Gastrocnemius medialis (tissue), 4 donors: ENCODE measurements around the gene CT45A5.

Experiments used
- CTCF ChIP-seq, 5 experiments: fragments of 450-650 bp in 3 of 5; fragments of 200-600 bp in 2 of 5; sonication (generic) in 2 of 5; IDR thresholded peaks in 4 of 5; conservative IDR thresholded peaks in 1 of 5; 1 replicate in 4 of 5; 2 replicates in 1 of 5; pipeline ENCODE4 v1.5.1; 2016 to 2019; ENCODE audit warnings: antibody characterized with exemption in 5 of 5, mild to moderate bottlenecking in 3 of 5, moderate library complexity in 3 of 5
- POLR2A ChIP-seq, 2 donors: fragments of 450-650 bp; IDR thresholded peaks; one replicate each; pipeline ENCODE4 v1.6.1; 2017; ENCODE audit warnings: antibody characterized with exemption in 2 of 2, mild to moderate bottlenecking in 2 of 2, moderate library complexity in 2 of 2

DNA sequence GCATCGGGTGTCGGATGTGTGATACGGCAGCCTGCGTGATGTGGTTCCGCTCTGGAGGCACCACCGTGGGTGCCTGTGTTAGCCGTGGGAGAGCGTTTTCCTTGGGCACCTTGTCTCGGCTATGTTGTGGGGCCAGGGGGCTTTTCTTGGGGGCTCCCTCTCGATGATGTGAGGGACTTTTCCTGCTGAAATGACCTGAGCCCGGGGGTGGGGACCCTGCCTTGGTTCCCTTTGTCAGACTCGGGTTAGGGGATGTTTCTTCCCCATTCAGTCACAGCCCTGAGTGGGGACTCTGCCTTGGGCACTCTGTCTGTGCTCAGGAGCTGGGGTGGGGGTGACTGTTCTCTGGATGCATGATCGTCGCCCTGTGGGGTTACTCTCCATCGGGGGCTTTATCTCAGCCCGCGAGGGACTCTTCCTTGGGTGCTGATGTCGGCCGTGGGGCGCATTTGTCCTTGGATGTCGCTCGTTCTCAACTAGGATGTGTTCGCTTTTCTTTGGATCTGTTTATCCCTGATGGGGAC, 44.0 kb downstream of the CT45A5 start:
- TF ChIP-seq CTCF (IDR thresholded peaks at IDR 0.05 in 4 of 5, conservative IDR thresholded peaks at IDR 0.05 in 1 of 5) = no peak
- TF ChIP-seq POLR2A (IDR thresholded peaks at IDR 0.05) = no peak
